ENCODE measurements around the gene TCEAL8. TPM values are rescaled to one million over a fixed set of nuclear protein-coding genes. Genes with fewer than 3 reads are reported as not detected.
"Not testable (repeated sequence)": the region's sequence is repeated elsewhere in the genome, so short reads cannot be mapped to it uniquely, and the experiment has no call there.

The TCEAL8 gene
- total RNA-seq, 1 donor from 2014 or later = 69.2 TPM

DNA sequence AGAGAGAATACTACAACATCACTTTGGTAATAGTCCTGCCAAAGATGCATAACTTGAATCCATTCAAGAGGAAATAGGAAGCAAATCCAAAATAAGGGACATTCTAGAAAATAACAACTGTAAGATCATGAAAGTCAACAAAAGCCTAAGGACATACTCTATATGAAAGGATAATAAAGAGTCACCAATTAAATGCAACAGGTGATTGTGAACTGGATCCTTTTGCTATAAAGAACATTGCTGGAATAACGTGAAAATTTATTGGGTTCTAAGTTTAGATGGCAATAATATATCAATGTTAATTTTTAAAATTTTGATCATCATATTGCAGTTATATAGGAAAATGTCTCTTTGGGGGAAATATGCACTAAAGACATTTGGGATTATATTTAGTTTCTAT lies 20.1 kb downstream of the TCEAL8 start:
- FAIRE-seq = no peak

GRCh38 chrX:103233263-103233662 lies 21.7 kb downstream of the TCEAL8 start:
- H3K27me3 ChIP-seq (ENCODE audit: control insufficient read depth, insufficient read depth, low read length) = no peaks in the 10 kb centered on the region
- no peak for DNase-seq (ENCODE audit: low read depth)
- no peak for TF ChIP-seq CTCF (IDR thresholded peaks at IDR 0.05; ENCODE audit: insufficient read depth, low read length, severe bottlenecking)
- H3K36me3 ChIP-seq (ENCODE audit: control insufficient read depth, insufficient read depth, low read length) = no peaks in the 10 kb centered on the region
- H3K4me3 ChIP-seq (ENCODE audit: low read depth, low read length) = no peak overlapping the region
- FAIRE-seq = no peak

More for the DNA sequence above, 20.1 kb downstream of the TCEAL8 start:
- H3K4me3 ChIP-seq (ENCODE audit: low read depth, low read length) = no peak overlapping the region
- no peaks in the 10 kb centered on the region for H3K27me3 ChIP-seq (ENCODE audit: control insufficient read depth, insufficient read depth, low read length)
- TF ChIP-seq CTCF (IDR thresholded peaks at IDR 0.05; ENCODE audit: insufficient read depth, low read length, severe bottlenecking) = no peak
- DNase-seq (ENCODE audit: low read depth) = no peak
- no peaks in the 10 kb centered on the region for H3K36me3 ChIP-seq (ENCODE audit: control insufficient read depth, insufficient read depth, low read length)

DNA sequence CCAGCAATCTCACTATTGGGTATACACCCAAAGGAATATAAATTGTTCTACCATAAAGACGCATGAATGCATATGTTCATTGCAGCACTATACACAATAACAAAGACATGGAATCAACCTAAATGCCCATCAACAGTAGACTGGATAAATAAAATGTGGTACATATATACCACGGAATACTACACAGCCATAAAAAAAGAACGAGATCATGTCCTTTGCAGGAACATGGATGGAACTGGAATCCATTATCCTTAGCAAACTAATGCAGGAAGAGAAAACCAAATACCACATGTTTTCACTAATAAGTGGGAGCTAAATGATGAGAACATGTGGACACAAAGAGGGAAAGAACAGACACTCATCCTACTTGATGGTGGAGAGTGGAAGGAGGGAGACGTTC lies 29.0 kb downstream of the TCEAL8 start:
- not testable (repeated sequence) for H3K27me3 ChIP-seq (ENCODE audit: control insufficient read depth, insufficient read depth, low read length); DNase-seq (ENCODE audit: low read depth); H3K4me3 ChIP-seq (ENCODE audit: low read depth, low read length); H3K36me3 ChIP-seq (ENCODE audit: control insufficient read depth, insufficient read depth, low read length); FAIRE-seq

DNA sequence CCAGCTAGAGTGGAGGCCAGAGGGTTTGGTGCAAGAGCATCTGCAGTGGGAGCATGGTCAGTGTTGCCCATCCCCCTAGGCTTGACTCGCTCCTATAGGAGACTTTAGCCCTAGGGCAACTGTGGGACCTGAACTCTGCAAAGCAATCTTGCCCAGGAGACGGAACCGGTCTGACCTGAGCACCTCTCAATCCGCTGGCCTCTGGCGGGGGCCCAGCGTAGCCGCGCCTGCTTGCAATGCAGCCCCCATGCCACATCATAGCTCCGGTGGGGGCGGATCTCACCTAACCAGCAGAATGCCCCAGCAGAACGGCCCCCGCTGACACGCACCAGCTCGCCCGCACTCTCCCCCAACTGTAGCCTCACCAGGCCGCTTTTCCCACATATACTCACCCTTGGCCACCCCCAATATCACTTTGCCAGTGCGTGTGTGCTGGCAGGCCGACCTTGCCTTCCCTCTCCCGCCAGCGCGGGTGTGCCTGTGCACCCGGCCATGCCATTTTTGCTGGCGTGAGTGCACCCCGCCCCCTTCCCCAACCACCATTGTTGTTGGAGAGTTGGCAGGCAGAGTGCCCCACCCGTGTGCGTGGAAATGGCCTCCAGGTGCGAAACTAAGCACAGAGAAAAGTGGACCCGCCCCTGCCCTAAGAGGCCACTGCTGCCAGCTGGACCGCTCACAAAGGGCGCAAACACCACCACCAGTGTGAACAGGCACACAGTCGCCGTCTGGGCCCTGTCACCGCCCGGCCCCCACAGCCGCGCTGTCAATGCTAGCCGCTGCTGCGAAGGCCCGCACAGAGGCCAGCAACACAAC lies 34.2 kb downstream of the TCEAL8 start:
- no peak overlapping the region for H3K4me3 ChIP-seq (ENCODE audit: low read depth, low read length)
- no peak for DNase-seq (ENCODE audit: low read depth)

GRCh38 chrX:103215425-103215991 lies 39.4 kb downstream of the TCEAL8 start:
- no peak for TF ChIP-seq CTCF (IDR thresholded peaks at IDR 0.05; ENCODE audit: insufficient read depth, low read length, severe bottlenecking)
- Histone ChIP-seq H3K4me3 (ENCODE audit: low read depth, low read length) (peak overlapping the region; percentile 67), H3K27me3 (ENCODE audit: control insufficient read depth, insufficient read depth, low read length) (no peaks in the 10 kb centered on the region), H3K36me3 (ENCODE audit: control insufficient read depth, insufficient read depth, low read length) (no peaks in the 10 kb centered on the region)
- DNase-seq (ENCODE audit: low read depth) (no peak), FAIRE-seq (no peak)

More for the DNA sequence above, 34.2 kb downstream of the TCEAL8 start:
- Histone ChIP-seq H3K27me3 (ENCODE audit: control insufficient read depth, insufficient read depth, low read length) (no peaks in the 10 kb centered on the region), H3K36me3 (ENCODE audit: control insufficient read depth, insufficient read depth, low read length) (no peaks in the 10 kb centered on the region)
- no peak for FAIRE-seq
- TF ChIP-seq CTCF (IDR thresholded peaks at IDR 0.05; ENCODE audit: insufficient read depth, low read length, severe bottlenecking) = no peak

DNA sequence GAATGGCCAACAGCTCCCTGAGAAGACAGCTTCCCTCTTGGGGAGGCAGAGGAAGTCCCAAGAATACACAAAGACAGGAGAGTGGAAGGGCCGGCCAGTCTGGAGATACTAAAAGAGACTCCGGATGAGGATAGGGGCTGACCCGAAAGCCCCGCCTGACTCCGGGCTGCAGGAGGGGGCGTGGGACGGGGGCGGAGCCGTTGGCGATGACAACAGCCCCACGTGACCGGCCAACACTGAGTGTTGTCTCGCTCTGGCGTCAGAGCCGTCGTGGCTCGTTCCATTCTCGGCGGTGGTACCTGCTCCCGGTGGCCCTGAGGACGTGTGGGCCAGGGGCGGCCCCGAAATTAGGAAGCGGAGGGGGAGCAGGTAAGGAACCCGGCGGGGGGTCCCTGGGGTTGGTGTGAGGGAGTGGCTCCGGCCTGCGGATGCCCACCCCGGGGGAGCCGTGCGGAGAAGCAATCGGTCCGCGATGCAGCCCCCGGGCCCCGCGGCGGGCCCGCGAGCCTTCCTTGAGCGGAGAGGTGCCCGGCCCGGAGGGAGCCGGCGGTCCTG lies 40.0 kb downstream of the TCEAL8 start, which contains the start of gene BEX4:
Gene BEX4 (plus strand): TSS at position 239 of the 555 bp plus-strand sequence. CDS start 1,046 bp downstream, outside the sequence.
- TF ChIP-seq CTCF (IDR thresholded peaks at IDR 0.05; ENCODE audit: insufficient read depth, low read length, severe bottlenecking) = no peak
- Histone ChIP-seq H3K36me3 (ENCODE audit: control insufficient read depth, insufficient read depth, low read length) (no peaks in the 10 kb centered on the region), H3K27me3 (ENCODE audit: control insufficient read depth, insufficient read depth, low read length) (no peaks in the 10 kb centered on the region), H3K4me3 (ENCODE audit: low read depth, low read length) (peak within 1 kb of the TSS; percentile 67)
- no peak for FAIRE-seq
- peak; percentile 48 for DNase-seq (ENCODE audit: low read depth)

Measured in bronchial epithelial cell (primary cell).